ENCODE measurements around the gene GRK3.

DNA sequence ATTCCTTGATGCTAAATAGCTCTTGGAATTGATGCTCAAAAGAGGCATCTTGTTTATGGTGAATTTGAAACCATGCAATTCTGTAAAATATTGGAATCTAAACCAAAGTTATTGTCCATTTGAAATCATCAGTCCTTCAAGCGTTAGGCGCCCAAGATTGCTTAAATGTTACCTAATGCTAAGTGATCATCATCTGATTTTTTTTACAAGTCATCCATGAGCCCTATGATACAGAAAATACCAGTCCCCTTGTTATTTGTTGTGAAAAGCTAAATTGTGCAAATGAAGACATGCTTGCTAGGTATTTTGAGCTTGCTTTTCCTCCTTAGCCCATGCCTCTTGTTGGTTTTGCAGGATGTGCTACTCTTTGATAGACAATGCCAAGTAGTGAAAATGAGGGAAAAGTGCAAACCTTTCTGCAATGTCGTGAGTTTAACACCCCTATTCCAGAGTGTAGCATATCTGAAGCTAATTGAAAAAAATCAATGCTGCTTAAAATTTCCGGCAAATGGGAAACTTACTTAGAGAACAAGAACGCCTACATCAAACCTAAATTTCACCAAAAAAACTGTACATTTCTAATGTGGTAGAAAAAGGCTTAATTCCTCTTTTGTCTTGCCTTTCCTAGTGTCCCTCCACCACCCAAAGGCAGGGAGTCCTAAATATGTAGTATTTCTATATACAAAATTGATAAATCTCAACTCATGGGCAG lies 1.9 kb downstream of the GRK3 start:
- TF ChIP-seq, protein P1, sequence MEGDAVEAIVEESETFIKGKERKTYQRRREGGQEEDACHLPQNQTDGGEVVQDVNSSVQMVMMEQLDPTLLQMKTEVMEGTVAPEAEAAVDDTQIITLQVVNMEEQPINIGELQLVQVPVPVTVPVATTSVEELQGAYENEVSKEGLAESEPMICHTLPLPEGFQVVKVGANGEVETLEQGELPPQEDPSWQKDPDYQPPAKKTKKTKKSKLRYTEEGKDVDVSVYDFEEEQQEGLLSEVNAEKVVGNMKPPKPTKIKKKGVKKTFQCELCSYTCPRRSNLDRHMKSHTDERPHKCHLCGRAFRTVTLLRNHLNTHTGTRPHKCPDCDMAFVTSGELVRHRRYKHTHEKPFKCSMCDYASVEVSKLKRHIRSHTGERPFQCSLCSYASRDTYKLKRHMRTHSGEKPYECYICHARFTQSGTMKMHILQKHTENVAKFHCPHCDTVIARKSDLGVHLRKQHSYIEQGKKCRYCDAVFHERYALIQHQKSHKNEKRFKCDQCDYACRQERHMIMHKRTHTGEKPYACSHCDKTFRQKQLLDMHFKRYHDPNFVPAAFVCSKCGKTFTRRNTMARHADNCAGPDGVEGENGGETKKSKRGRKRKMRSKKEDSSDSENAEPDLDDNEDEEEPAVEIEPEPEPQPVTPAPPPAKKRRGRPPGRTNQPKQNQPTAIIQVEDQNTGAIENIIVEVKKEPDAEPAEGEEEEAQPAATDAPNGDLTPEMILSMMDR (conservative IDR thresholded peaks at IDR 0.05 in 1 of 2, IDR thresholded peaks at IDR 0.05 in 1 of 2; ENCODE audit: extremely low read depth in 1 of 2, insufficient read depth in 1 of 2, low read depth in 1 of 2, low read length in 2 of 2), result no peak
- TF ChIP-seq EZH2 (IDR thresholded peaks at IDR 0.05; ENCODE audit: borderline replicate concordance, low read length), result no peak

All from mammary epithelial cell (primary cell).